Caki2 (cell line): ENCODE data around the gene LST1. TPM values are rescaled to one million over a fixed set of nuclear protein-coding genes. Genes with fewer than 3 reads are reported as not detected.
A peak's percentile ranks its signal among the peaks of the same experiment; 100 is the strongest.

ENCODE experiments used
- DNase-seq: peaks from one replicate; pipeline ENCODE4 v3.0.0-alpha.2; 2015; ENCODE audit warnings: low read depth
- in situ Hi-C: cut with HindIII; loops from 2 replicates; pipeline ENCODE4 v1.10.0; 2016; ENCODE audit warnings: low sequenced_read_pairs, low pct_unique_long_range_greater_than_20kb, mixed read lengths
- total RNA-seq: library from RNA; depleted of rRNA; stranded (reverse); fragments of >200 nt; shearing (Covaris generic); gene quantifications from 2 replicates; pipeline ENCODE4 v1.2.3, GENCODE V29; 2014; ENCODE audit warnings: low replicate concordance

Gene LST1
- total RNA-seq, 1 experiment from 2014 or later: not detected

GRCh38 chr6:31609519-31610406 is 23.7 kb downstream of the LST1 start:
- in situ Hi-C loops: no loop called here
- DNase-seq: no peak

DNA sequence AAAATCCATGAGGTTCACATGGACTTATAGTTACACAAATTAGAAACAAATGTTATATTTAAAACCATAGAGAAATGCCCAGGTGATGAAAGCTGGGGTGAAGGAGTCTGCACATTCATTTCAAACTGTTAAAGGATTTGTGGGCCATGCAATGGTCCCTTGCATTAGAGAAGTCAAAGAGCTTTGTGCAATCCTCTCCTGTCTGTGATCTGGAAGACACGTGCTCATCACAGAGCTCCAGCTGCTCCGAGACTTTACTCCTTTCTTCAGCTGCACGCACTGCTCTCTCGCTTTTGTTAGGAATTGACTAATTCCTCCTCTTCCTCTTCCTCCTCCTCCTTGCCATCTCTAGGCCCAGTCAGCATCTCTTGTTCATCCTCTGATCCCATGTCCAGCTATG is 24.9 kb downstream of the LST1 start:
- DNase-seq: no peak
- in situ Hi-C loops: no loop called here

DNA sequence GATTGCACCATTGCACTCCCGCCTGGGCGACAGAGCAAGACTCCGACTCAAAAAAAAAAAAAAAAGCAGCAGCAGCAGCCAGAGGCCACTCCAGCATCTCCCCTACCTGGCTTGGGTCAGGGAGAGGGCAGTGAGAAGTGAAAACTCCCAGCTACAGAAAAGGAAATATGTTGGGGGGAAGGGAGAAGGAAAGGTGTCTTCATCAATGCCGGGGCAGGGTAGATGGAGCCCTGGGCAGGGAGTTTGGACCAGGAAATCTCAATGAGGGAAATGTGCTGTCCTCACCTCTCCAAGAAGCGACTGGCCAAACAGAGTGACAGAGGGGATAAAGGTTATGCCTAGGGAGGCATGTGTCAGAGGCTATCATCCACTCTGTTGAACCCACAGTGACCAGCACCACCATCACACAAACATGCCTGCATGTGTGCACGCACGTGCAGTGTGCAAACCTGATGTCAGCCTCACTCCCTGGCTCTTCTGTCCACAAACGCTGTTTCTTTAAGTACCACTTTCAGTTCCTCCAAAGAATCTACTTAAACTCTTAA is 28.1 kb downstream of the LST1 start:
- in situ Hi-C loops: no loop called here
- no peak for DNase-seq

- in situ Hi-C loops: no loop called here
- DNase-seq: no peak
Measured at GRCh38 chr6:31614684-31615578, 28.9 kb downstream of the LST1 start, which contains the start of gene AIF1. Gene AIF1, plus strand, starts transcription at chr6:31615234. Its CDS starts 96 bp downstream, at chr6:31615330.

DNA sequence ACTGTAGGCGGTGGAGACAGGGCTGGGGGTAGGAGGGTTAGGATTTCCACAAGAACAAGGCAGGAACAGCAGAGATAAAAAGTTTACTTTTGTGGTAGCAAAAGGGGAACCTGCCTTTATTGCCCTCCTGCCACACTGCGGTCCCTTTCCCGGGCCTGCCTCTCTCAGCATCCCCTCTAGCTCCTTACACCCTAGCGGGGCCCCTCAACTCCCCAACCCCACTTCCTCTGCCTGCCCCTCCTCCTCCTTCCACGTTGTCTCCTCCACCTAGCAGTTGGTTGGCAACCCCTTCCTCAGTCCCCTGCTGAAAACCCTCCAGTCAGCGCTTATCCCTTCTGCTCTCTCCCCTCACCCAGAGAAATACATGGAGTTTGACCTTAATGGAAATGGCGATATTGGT is 29.7 kb downstream of the LST1 start:
- no peak for DNase-seq
- in situ Hi-C loops: no loop called here

GRCh38 chr6:31617010-31617409 is 30.9 kb downstream of the LST1 start:
- in situ Hi-C loops: no loop called here

DNA sequence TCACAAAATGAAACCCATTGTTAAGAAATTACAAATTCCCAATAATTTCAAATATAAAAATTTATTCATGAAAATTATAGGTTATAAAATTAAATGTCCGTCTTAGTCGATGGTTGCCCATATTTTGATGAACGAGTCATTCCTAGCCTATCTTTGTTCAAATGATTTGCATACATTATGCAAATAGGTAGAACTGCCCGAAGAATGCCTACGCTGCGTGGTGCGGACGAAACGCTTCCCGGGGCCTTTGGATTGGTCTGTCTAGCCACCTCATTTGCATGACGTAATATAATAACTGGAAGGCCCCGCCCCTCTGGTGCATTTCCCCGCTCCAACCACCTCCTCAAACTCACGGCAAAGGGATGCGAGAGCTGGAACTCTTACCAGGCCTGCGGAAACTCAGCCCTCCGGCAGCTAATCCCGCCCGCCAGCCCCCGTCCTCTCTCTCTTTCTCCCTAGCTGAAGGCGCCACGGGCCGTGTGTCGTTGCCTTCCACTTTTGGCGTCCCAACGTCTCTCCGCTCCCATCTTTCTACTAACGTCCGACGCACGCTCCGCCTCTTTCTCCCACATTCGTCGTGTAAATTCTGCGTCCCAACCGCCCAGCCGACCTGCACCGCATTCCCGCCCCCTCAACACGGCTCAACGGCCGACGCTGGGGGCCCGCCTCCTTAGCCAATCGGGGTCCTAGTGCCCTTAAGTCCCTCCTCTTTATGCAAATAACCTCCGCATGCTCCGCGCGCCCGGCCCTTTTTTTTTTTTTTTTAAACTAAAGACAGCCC is 33.9 kb downstream of the LST1 start:
- in situ Hi-C loops: no loop called here
- peak; percentile 100 for DNase-seq

More at GRCh38 chr6:31617010-31617409, 30.9 kb downstream of the LST1 start:
- no peak for DNase-seq

DNA sequence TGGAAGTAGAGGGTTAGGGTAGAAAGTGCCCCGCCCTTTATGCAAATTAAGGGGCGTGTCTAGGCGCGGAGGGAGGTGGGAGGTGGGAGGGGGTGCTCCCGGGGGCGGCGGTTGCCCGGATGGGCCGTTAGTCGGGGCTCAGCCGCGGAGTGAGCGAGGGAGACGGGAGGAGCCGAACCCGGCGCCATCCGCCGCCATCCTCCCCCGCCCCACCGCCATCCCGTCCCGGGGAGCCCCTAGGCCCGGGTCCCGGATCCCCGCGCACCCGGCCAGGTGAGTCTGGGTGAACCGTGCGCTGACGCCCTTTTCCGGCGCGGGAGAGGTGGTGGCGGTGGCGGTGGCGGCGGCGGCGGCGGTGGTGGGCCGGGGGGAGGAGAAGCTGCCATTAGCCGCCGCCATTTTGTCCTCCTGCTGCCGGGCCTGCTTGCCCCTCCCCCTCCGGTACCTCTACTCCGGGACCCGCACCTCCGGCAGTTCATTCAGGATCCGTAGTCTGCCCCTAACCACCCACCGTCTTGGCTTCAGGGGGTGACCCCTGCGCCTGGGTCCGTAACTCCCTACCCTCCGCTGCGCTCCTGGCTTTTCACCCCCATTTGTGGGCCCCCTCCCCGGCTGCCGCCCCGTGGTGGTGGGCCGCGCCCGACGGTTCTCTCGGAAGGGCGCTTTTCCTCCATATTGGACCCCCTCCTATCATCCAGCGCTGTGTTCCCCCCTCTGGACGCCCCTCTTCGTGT is 34.7 kb downstream of the LST1 start, which contains the start of gene PRRC2A:
Gene PRRC2A, plus strand, starts transcription at position 130 of the 734 bp plus-strand sequence. CDS start 2,075 bp downstream, outside the sequence.
- DNase-seq: no peak

GRCh38 chr6:31621320-31621939 is 35.4 kb downstream of the LST1 start:
- in situ Hi-C loops: no loop called here
- no peak for DNase-seq

More for the DNA sequence above, 34.7 kb downstream of the LST1 start, which contains the start of gene PRRC2A:
- in situ Hi-C loops: no loop called here

- in situ Hi-C loops: no loop called here
- DNase-seq: no peak
Measured at GRCh38 chr6:31621991-31622390, 35.9 kb downstream of the LST1 start.

- DNase-seq: no peak
- in situ Hi-C loops: no loop called here
Measured at GRCh38 chr6:31622684-31623091, 36.6 kb downstream of the LST1 start.

DNA sequence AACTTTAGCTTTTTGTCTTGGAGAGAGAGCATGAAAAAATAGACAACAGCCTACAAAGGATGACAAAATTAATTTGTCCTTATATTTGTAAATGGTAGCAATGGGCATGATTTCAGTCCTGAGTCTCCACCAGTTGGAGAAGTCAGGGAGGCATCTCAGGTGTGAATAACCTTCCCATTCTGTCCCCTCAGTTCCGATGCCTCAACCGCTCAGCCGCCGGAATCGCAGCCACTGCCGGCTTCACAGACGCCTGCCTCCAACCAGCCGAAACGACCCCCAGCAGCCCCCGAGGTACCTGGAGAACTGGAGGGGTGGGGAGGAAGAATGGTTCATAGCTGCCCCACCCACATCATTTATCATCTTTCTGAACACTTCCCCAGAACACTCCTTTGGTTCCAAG is 38.0 kb downstream of the LST1 start:
- DNase-seq: no peak
- in situ Hi-C loops: no loop called here

DNA sequence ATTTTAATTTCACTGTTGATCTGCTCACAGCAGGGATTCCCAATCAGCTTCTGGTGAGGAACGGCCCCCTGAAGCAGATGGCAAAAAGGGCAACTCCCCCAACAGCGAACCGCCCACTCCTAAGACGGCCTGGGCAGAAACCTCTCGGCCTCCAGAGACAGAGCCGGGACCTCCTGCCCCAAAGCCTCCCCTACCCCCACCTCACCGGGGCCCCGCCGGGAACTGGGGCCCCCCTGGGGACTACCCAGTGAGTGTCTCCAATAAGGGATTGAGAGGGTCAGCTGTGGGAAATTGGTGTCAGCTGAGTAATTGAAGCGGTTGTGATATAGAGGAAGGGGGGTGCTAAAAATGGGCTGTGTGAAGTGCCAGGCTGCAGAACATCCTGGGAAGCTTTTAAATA is 40.9 kb downstream of the LST1 start:
- in situ Hi-C loops: no loop called here
- DNase-seq: no peak

- in situ Hi-C loops: no loop called here
- no peak for DNase-seq
Measured at GRCh38 chr6:31627690-31628287, 41.7 kb downstream of the LST1 start.

DNA sequence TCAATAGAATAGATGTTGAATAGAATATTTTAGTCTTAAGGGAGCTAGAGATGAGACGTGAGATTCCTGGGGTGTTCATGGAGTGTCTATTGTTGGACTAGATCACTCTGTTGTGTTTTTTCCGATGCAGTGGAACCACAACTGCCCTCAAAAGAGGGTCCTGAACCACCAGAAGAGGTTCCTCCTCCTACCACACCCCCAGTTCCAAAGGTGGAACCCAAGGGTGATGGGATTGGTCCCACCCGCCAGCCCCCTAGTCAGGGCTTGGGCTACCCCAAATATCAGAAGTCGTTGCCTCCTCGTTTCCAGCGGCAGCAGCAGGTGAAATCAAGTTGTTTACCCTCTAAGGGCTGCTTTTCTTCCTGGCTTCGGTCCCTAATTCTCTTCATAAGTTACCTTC is 42.9 kb downstream of the LST1 start:
- no peak for DNase-seq
- in situ Hi-C loops: no loop called here

GRCh38 chr6:31630177-31630934 is 44.3 kb downstream of the LST1 start:
- in situ Hi-C loops: no loop called here
- DNase-seq: no peak
